ENCODE data around the gene HSDL2.
"Not testable (repeated sequence)": the region's sequence is repeated elsewhere in the genome, so short reads cannot be mapped to it uniquely, and the experiment has no call there.

The HSDL2 gene

GRCh38 chr9:112396872-112397271 lies 17.0 kb downstream of the HSDL2 start:
- DNase-seq (ENCODE audit: low spot score), result no peak

DNA sequence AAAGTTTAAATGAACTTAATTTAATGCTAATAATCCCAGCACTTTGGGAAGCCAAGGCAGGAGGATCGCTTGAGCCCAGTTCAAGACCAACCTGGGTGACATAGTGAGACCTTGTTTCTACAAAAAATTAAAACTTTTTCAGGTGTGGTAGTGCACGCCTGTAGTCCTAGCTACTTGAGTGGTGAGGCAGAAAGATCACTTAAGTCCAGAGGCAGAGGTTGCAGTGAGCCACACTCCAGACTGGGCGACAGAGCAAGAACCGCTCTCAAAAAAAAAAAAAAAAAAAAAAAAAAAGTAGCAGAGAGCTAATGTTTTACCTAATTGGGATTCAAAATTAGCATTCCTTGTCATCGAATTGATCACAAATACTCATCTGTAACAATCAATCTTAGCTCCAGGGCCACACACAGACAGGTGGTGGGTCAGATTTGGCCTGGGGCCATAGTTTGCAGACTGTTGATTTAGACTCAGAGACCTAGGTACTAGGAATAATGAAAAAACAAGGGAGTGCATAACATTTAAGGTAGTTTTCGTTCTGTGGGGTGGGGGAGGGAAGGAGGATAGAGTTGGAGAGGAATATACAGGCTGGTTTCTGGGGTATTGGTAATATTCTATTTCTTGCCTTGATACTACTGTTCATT lies 21.4 kb downstream of the HSDL2 start:
- no peak for DNase-seq (ENCODE audit: low spot score)

GRCh38 chr9:112403614-112404201 lies 23.8 kb downstream of the HSDL2 start:
- DNase-seq (ENCODE audit: low spot score), result no peak

DNA sequence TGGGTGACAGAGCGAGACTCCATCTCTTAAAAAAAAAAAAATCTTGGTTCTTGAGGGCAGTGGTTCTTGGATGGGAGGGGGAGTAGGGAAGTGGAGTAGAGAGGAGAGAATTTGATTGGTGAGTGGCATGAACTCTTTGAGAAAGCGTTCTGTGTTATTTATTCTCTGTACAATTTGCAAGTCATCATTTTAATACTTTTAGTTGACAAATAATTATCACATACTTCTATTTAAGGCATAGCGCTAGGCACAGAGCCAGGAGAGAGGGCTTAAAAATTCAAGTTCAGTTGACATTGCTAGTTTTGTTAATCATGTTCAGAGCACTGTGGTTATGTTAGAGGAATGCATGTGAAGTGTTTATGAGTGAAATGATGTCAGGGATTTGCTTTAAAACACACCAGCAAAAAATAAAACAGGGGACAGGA lies 24.6 kb downstream of the HSDL2 start:
- DNase-seq (ENCODE audit: low spot score), result no peak

- DNase-seq (ENCODE audit: low spot score), result no peak
Measured at GRCh38 chr9:112408275-112408674, 28.4 kb downstream of the HSDL2 start.

GRCh38 chr9:112408819-112409218 lies 28.9 kb downstream of the HSDL2 start:
- DNase-seq (ENCODE audit: low spot score), result no peak

DNA sequence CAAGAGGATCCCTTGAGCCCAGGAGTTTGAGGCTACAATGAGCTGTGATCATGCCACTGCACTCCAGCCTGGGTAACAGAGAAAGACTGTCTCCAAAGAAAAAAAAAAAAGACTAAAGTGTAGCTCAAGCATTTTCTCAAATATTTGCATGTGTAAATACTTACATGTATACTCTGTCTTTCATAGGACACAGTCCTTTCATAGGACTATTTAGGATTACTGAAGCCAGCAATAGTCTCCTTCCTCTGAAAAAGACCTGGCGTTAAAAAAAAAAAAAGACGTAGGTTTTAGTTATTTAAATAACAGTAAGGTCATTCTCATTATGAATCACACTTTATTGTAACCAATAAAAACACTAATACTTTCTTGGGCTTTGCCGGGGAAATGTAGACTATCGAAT lies 29.9 kb downstream of the HSDL2 start:
- DNase-seq (ENCODE audit: low spot score), result no peak

- DNase-seq (ENCODE audit: low spot score), result no peak
Measured at GRCh38 chr9:112411626-112412027, 31.7 kb downstream of the HSDL2 start.

DNA sequence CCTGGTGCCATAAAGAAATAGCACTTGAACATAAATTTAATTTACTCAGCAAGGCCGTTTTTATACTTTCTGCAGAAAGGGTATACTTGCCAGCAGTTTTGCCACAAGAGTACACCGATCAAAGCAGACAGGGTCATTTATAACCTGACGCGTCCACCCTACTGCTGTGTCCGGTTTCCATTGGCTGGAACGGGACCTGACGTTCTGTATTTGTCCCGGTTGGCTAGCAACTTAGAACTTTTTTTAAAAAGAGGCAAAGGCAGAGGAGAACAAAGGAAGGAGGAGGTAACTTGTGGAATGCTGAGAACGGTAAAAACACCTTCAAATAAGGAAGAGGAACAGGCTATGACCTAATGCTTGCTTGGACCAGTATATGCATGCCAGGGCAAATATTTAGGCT lies 33.8 kb downstream of the HSDL2 start:
- DNase-seq (ENCODE audit: low spot score), result not testable (repeated sequence)

DNA sequence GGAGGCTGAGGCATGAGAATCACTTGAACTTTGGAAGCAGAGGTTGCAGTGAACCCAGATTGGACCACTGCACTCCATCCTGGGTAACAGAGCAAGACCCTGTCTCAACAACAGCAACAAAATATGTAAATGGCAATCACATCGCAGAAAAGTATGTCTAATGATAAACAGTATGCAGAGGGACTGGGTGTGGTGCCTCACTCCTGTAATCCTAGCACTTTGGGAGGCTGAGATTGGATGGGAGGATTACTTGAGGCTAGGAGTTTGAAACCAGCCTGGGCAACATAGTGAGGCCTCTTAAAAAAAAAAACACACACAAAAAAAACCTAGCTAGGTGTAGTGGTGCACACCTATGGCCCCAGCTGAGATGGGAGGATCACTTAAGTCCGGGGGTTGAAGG lies 40.3 kb downstream of the HSDL2 start:
- DNase-seq (ENCODE audit: low spot score), result no peak

DNA sequence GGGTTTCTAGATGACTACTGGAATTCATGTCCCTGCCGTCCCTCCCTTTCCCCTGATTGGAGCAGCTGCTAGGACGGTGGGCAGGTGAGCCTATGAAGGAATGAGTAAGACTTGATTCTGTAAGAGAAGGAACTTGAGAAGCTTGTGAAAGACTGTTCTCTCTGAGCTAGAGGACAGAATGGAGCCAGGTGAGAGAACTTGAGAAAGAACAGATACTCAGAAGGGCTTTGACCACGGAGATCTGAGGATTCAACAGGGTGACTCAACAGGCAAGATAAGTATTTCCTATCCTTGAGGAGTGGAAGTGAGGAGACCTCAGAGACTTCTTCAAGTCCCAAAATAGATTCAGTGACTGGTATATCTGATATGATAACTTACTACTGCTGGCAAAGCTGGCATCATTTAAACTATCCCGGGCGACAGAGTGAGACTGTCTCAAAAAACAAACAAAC lies 41.9 kb downstream of the HSDL2 start:
- DNase-seq (ENCODE audit: low spot score), result no peak

GRCh38 chr9:112422417-112423148 lies 42.7 kb downstream of the HSDL2 start:
- no peak for DNase-seq (ENCODE audit: low spot score)

DNA sequence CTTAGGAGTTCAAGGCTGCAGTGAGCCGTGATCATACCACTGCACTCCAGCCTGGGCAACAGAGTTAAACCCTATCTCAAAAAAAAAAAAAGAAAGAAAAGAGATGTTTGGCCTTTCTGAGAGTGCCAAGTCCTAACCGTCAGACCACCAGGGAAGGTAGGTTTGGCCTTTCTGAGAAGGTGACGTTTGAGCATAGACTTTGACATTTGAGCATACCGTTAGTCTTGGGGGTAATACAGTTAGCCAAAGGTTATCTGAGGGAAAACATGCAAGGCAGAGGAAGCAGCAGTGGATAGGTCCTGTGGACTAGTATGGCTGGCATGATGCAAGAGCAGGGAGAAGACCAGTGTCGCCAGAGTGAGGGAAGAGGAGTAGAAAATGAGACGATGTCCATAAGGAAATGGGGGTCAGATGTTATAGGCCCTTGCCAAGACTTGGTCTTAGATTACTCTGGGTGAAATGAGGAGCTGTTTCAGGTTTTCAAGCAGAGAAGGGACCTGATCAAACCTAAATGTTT lies 50.2 kb downstream of the HSDL2 start:
- DNase-seq (ENCODE audit: low spot score), result no peak

GRCh38 chr9:112433499-112434392 lies 53.8 kb downstream of the HSDL2 start:
- no peak for DNase-seq (ENCODE audit: low spot score)

- no peak for DNase-seq (ENCODE audit: low spot score)
Measured at GRCh38 chr9:112434487-112434886, 54.6 kb downstream of the HSDL2 start.

GRCh38 chr9:112437406-112437805 lies 57.5 kb downstream of the HSDL2 start:
- no peak for DNase-seq (ENCODE audit: low spot score)

- no peak for DNase-seq (ENCODE audit: low spot score)
Measured at GRCh38 chr9:112439171-112439570, 59.3 kb downstream of the HSDL2 start.

- no peak for DNase-seq (ENCODE audit: low spot score)
Measured at GRCh38 chr9:112439825-112440224, 59.9 kb downstream of the HSDL2 start.

DNA sequence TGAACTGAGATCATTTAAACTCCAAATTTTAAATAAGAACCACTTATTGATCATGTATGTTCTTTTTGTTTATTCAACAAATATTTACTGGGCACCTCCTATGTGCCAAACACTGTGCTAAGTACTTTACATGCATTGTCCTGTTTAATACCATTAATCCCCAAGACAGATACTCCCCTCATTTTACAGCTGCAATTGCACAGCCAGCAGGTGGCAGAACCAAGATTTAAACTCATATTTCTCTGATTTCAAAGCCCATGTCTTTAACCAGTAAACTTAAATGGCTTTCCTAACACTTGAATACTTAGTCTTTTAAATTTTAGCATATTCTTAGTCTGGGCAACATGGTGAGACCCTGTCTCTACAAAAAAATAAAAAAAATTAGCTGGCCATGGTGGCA lies 63.3 kb downstream of the HSDL2 start:
- DNase-seq (ENCODE audit: low spot score), result no peak

DNA sequence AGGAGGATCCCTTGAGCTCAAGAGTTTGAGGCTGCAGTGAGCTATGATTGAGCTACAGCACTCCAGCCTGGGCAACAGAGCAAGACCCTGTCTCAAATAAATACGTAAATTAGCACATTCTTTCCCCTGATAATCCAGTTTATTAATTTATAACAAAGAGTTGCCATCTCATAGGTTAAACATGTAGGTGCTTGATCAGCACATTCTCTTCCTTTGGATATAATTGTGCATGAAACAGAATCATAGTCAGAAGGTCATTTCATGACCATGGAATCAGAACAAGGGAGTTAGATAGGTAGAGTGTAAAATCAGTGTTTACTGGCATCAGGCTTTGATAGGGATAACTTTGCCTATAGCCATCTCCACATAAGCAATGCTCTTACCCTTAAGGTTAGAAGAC lies 63.7 kb downstream of the HSDL2 start:
- DNase-seq (ENCODE audit: low spot score), result no peak

DNA sequence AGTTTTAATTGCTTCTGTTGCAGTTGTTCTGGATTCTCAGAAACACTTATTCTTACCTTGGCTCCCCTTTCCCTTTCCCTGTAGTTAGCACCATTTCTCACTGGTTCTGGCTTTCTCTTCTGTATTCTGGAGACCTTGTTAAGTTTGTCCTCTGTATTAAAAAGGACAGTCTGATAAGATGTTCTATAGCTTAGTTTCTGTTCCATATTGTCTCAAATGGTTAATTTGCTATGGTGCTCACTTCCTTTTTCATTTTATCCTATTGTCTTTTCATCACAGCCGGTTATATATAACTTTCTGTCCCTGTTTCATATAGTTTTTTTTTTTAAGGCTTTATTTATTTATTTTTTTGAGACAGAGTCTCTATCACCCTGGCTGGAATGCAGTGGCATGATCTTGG lies 65.3 kb downstream of the HSDL2 start:
- DNase-seq (ENCODE audit: low spot score), result no peak

GRCh38 chr9:112446080-112446479 lies 66.2 kb downstream of the HSDL2 start:
- DNase-seq (ENCODE audit: low spot score), result no peak

All from activated CD4-positive, alpha-beta T cell treated with anti-CD3 and anti-CD28 coated beads, Interleukin-2, Interleukin-4, amounts not matched to agents 100 ng/mL and 50 ng/mL, durations not matched to agents 16 hours and 8 hours (primary cell).